ENCODE data around the gene CNIH2. TPM values are rescaled to one million over a fixed set of nuclear protein-coding genes. Genes with fewer than 3 reads are reported as not detected.
"Not testable (repeated sequence)": the region's sequence is repeated elsewhere in the genome, so short reads cannot be mapped to it uniquely, and the experiment has no call there.

CNIH2 gene
- total RNA-seq, 1 experiment from 2014 or later, result 2.6 TPM

GRCh38 chr11:66276619-66277018, 1.4 kb upstream of the CNIH2 start:
- not testable (repeated sequence) for DNase-seq (ENCODE audit: low read depth)

- DNase-seq (ENCODE audit: low read depth), result not testable (repeated sequence)
Measured at GRCh38 chr11:66277064-66277463, 911 bp upstream of the CNIH2 start.

GRCh38 chr11:66278363-66279091, 552 bp downstream of the CNIH2 start:
- no peak for DNase-seq (ENCODE audit: low read depth)

- no peak for DNase-seq (ENCODE audit: low read depth)
Measured at GRCh38 chr11:66279092-66279734, 1.2 kb downstream of the CNIH2 start.

GRCh38 chr11:66280428-66280827, 2.5 kb downstream of the CNIH2 start:
- no peak for DNase-seq (ENCODE audit: low read depth)

GRCh38 chr11:66281001-66281400, 3.0 kb downstream of the CNIH2 start:
- peak; percentile 28 for DNase-seq (ENCODE audit: low read depth)

GRCh38 chr11:66281776-66282467, 3.9 kb downstream of the CNIH2 start:
- DNase-seq (ENCODE audit: low read depth), result no peak

- peak; percentile 92 for DNase-seq (ENCODE audit: low read depth)
Measured at GRCh38 chr11:66282468-66283455, 4.8 kb downstream of the CNIH2 start.

GRCh38 chr11:66283461-66284105, 5.6 kb downstream of the CNIH2 start:
- no peak for DNase-seq (ENCODE audit: low read depth)

GRCh38 chr11:66284526-66285078, 6.6 kb downstream of the CNIH2 start:
- DNase-seq (ENCODE audit: low read depth), result no peak

- DNase-seq (ENCODE audit: low read depth), result no peak
Measured at GRCh38 chr11:66285250-66285947, 7.4 kb downstream of the CNIH2 start.

GRCh38 chr11:66286699-66287098, 8.7 kb downstream of the CNIH2 start:
- no peak for DNase-seq (ENCODE audit: low read depth)

GRCh38 chr11:66287211-66287888, 9.4 kb downstream of the CNIH2 start:
- no peak for DNase-seq (ENCODE audit: low read depth)

- DNase-seq (ENCODE audit: low read depth), result no peak
Measured at GRCh38 chr11:66287889-66288670, 10.1 kb downstream of the CNIH2 start.

- peak; percentile 99 for DNase-seq (ENCODE audit: low read depth)
Measured at GRCh38 chr11:66288671-66289547, 10.9 kb downstream of the CNIH2 start, which contains the start of gene YIF1A. TSS of gene YIF1A (minus strand) at chr11:66289143. CDS start at chr11:66288985, 158 bp downstream.

GRCh38 chr11:66289548-66290329, 11.8 kb downstream of the CNIH2 start:
- DNase-seq (ENCODE audit: low read depth), result no peak

GRCh38 chr11:66290330-66290621, 12.3 kb downstream of the CNIH2 start:
- DNase-seq (ENCODE audit: low read depth), result no peak
